Left renal cortex interstitium (tissue), 4 donors: Measurements from ENCODE around the gene CAMK1D. TPM values are rescaled to one million over a fixed set of nuclear protein-coding genes. Genes with fewer than 3 reads are reported as not detected.
"Not testable (repeated sequence)": the region's sequence is repeated elsewhere in the genome, so short reads cannot be mapped to it uniquely, and the experiment has no call there.

ENCODE experiments used
- DNase-seq, 4 donors: peaks; one replicate each; pipeline ENCODE4 v3.0.0-alpha.2; 2013; ENCODE audit warnings: low read depth in 4 of 4, low spot score in 2 of 4, missing footprints in 1 of 4
- polyA plus RNA-seq, 4 donors: library from polyadenylated mRNA; unstranded; fragments of 120-200 nt; gene quantifications; one replicate each; pipeline ENCODE4 v1.2.1, GENCODE V29; 2013; ENCODE audit not compliant: insufficient read length in 4 of 4

The CAMK1D gene
- polyA plus RNA-seq, 4 donors: 10.1 to 13.0 (median 10.8) TPM

DNA sequence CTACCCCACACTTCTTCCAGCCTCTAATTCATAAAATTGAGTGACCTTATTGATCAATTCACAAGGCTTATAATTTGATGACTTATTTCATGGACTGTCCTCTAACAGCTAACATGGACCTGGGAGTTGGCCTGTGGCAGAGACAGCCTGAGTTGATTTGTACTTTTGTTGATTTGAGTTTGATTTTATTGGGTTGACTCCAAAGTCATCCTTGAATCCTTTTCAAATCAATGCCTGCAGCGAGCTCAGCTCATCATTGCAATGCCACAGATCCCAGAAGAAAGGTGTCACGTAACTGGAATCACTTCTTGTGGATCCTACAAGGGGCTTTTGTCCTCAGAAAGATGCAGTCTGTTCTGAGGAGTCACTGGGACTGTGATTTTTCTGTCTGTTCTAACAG is 138.0 kb downstream of the CAMK1D start:
- no peak for DNase-seq

DNA sequence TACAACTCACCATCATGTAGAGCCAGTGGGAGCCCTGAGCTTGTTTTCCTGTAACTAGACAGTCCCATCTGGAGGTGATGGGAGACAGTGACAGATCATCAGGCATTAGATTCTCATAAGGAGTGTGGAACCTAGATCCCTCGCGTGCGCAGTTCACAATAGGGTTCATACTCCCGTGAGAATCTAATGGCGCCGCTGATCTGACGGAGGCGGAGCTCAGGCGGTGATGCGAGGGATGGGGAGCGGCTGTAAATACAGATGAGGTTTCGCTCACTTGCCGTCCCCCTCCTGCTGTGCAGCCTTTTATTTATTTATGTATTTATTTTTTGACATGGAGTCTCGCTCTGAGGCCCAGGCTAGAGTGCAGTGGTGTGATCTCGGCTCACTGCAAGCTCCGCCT is 139.3 kb downstream of the CAMK1D start:
- DNase-seq: no peak

DNA sequence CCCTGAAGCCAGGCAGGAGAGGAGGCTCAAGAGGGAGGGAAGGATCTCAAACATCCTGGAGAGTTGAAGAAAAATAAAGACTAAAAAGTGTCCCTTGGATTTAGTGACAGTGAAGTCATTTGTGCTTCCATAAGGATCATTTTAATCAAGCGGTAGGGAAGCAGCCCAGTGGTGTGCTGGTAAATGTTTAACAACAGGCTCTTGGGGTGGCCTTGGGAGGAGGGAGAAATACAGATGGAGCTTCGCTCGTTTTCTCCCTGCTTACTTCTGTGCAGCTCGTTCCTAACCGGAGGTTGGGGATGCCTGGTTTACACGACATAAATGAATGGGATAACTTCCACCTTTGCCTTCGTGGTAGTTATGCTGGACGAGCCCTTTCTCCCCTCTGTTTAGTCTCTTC is 140.0 kb downstream of the CAMK1D start:
- DNase-seq: no peak

DNA sequence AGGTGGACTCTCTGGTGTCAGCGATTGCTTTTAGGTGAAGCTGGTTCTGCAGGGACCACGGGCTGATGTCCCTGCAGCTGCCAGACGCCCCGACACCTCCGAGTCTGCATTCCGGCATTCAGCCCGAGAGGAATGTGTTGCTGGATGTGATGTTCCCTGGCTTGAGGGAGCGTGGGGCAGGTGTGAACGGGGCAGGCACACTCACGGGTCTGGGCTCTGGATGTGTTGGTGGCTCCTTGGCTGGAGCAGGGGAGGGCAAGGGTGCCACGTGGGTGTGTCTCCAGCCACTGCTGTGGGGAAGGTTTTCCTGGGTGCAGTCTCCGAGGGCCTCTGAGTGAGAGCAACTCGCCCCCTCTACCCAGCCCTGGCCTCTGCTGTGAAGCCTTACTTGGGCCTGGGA is 140.5 kb downstream of the CAMK1D start:
- DNase-seq: no peak

DNA sequence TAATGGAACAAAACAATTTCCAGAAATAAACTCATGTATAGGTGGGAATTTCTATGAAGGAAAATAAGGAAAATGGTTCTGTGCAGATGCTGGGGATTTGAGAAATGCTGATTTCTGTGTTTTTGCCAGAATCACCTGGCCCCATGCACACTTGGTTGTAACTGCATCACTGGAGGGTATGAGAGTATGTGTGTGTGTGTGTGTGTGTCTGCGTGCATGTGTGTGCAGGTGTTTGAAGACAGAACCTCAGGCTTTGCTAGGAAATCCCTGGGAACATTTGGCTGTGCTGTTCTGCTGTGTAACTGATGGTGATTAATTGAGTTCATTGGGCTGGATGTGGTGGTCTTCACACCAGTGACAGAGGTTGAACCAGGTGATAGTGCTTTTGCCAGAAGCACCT is 141.6 kb downstream of the CAMK1D start:
- DNase-seq: no peak

DNA sequence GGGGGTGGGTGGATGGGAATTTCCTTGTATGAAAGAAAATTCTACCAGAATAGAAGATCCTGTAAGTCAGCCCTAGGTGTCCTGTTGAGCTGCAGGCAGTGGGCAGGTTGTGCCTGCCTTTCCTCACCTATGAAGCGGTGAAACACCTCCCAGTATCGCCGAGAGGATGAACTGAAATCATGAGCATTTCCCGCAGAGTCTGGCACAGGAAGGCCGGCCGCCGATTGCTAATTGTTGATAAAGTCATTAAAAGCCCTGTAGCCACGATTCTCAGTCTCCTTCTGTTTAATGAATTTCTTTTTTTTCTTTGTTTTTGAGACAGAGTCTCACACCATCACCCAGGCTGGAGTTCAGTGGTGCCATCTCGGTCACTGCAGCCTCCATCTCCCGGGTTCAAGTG is 142.1 kb downstream of the CAMK1D start:
- no peak for DNase-seq

DNA sequence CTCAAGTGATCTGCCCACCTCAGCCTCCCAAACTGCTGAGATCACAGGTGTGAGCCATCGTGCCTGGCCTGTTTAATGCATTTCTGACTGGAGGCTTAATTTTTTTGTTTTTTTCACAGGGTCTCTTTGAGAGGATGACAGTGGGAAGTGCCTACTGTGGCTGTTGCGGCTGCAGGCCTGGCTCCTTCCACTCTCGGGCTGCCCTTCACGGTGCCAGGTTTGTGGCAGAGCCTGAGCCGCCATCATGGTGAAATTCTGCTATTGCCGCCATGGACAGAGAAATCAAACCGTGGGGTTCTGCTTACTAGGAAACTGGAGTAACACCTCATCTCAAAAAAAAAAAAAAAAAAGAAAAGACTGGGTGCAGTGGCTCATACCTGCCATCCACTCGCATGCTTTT is 142.7 kb downstream of the CAMK1D start:
- DNase-seq: no peak

DNA sequence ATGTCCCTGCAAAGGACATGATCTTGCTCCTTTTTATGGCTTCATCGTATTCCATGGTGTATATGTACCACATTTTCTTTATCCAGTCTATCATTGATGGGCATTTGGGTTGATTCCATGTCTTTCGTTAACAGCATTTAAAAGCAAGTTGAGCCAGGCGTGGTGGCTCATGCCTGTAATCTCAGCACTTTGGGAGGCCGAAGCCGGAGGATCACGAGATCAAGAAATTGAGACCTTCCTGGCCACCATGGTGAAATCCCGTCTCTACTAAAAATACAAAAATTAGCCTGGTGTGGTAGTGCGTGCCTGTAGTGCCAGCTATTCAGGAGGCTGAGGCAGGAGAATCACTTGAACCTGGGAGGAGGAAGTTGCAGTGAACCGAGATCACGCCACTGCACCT is 147.7 kb downstream of the CAMK1D start:
- not testable (repeated sequence) for DNase-seq

DNA sequence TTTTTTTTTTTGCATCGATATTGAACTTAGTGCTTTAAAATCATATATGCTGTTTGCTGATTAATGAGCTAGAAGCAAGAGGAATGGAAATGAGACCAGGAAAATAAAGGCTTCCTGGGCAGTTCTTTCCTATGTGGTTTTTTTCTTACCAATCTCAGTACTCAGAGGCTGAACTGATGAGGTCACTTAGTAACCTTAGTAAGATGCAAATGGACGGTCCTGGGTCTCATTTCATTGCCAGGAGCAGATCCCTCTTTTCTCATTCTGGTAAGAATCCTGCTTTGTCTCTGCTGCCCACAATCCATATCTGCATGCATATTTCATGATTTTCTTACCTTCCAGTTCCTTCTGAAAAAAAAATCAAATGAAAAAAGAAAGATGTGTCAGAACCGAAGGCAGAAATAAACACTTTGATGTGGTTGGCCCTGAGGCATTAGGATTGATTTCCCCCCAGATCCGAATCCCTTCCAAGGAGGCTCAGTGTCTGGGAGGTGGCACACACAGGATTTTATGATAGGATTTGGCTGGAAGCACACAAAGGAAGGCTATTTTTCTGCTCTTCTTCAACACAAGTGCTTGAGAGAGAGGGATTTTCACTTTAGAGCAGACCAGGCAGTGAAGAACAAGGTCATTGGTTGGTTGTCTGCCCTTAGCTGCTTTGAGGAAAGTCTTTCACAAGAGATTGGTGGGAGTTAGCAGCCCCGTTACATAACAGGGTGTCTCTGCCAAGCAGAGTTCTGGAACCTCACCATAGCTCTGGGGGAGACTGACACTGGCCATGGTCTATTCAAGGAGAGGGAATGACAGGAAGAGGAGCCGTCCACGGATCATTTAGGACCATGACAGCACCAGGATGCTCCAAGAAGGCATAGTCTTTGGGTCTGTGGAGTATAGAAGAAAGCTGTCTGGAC is 150.0 kb downstream of the CAMK1D start:
- no peak for DNase-seq

DNA sequence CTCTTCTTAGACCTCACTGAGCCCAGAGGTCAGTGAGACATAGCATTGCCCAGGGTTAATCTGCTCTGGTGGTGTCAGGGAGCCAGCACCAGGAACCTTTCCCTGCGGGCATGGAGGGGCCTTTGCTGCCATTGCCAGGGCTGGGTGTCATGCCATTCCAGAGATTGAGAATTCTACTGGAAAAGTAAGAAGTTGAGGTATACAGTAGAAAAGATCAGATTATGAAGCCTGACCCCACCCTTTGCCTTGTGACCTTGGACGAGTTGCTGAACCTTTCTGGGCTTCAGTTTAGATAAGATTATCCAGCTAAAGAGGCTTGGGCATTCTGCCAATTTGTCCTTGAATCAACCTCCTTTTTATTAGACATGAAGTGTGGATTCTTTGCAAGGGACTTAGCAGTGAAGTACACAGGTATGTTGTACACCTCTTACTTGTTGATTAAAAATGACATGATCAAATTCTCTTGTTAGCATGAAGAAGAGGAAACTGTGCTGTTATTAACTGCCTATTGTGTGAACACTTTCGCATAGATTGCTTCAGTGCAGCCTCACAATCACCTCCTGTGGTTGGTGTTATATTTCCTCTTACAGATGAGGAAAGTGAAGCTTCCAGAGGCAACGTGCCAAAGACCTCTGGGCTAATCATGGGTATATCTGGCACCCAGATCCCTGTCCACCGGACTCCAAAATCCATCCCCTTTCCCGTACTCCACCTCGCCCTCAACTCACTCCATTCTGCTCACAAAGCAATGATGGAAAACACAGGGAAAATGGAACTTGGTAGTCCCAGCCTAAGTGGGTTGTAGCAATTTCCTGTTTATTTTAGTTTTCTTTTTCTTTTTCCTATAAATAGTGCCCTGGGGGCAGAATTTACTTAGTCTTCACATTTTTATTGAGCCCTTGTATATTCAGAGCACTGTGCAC is 151.3 kb downstream of the CAMK1D start:
- DNase-seq: no peak

DNA sequence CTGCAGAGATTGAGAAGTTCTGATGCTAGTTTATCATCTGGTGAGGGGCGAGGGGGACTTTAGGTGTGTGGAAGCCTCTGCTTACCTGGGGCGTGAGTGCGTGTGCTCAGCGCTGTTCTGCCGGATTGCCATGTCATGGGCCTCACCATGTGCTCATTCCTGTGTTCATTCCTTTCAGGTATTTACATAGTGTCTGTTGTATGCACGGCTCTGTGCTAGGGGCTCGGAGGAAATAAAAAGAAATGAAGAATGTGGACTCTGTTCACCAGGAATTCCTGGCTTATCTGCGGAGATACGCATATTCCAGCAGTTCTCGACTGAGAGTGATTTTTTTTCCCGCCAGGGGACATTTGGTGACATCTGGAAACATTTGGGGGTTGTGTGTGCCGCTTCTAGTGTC is 152.0 kb downstream of the CAMK1D start:
- no peak for DNase-seq

DNA sequence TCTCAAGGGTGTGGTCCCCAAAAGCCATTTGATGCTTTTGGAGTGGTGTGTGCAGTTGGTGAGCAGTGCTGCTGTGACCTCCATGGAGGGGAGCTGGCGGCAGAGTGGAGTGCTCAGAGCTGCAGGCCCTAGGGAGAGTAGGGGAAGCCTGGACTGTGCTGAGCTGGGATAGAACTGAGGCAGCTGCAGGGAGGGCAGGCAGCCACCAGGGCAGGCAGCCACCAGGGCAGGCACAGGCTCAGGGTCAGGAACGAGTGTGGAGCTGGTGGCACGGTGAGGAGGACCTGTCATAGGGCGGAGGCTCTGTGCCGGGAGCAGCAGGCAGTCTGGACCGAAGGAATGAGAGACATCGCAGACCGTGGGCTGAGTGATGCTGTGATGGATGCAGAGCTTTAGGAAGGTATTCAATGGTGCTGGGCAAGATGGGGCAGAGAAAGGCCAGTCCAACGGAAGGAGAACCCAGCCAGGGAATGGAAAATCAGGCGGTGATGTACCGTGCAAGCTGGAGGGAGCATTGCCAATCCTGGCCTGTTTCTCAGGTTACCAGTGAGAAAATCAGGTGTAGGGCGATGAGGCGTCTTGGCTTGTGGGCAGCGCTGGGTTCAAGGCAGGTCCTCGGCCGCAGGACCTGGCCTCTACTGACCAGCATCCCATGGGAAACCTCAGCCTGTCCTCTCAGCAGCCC is 152.6 kb downstream of the CAMK1D start:
- no peak for DNase-seq

DNA sequence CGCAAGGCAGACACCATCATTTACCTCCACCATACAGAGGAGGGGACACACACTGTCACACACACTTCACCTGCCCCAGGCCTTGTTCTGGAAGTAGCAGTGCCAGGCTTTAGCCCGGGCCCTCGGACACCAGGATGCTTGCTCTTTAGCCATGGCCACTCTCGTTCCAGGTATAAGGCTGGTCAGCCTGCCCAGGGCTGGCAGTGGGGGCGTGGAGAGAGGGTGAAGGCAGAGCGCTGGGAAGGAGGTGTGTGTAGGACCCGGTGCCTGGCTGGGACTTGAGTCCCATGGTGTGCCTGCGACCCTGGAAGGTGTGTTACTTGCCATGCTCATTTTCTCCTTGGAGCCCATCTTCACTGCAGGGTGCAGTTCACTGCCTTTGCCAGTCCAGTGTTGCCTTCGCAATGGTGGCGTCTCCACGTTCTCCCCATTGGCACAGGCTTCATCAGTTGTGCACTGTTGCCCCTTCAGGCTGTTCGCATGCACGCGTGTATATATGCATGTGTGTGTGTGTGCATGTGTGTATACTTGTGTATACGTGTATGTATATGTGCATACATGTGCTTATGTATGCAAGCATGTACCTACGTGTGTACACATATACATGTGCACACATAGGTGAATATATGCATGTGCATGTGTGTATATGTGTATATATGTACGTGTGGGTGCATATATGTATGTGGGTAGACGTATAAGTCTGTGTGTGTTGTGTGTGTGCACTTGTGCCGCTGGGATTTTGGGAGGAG is 153.4 kb downstream of the CAMK1D start:
- no peak for DNase-seq

DNA sequence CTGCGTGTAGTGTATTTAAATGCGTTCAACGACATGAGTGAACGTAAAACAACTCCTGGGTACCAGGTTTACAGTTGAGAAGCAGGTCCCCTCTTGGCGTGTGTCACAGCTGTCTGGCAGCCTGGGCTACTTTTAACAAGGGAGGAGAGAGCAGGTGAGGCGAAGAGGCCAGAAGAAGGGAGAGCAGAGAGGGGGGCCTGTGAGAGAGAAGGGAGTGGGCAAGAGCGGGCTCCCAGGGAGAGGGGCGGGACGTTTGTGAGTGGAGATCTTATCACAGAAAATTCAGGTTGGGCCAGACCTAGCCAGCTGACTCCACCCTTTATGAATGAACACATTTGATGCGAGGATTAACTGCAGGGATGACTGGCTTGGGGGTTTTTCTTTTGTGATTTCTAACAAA is 154.0 kb downstream of the CAMK1D start:
- DNase-seq: no peak

DNA sequence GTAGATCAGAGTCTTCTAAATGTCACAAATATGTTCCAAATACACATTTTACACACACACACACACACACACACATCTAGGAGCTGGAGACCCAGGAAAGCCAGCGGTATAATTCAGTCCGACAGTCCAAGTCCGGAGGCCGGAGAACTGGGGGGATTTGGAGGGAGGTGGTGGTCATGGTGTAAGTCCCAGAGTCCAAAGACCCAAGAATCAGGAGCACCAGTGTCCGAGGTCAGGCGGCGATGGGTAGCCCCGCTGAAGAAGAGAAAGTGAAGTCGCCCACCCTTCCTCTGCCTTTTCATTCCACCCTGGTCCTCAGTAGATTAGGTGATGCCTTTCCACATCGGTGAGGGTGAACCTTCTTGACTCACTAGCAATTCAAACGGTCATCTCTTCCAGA is 154.8 kb downstream of the CAMK1D start:
- DNase-seq: no peak

DNA sequence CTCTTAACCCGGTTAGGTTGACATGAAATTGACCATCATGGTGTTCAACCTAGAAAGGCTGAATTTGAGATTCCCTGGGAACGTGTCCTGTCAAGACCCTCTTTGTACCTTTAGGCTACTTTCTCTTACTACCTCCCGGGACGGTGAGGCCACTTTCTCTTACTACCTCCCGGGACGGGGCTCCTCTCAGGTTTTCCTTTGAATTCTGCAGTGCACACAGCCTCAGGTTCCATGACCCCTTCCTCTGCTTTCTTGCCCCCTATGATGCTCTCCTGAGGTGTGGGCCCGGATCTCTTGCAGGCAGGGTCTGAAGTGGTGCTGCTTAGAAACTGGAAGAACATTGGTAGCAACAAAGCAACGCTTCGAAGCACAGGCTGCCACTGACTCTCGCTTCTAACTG is 155.3 kb downstream of the CAMK1D start:
- no peak for DNase-seq

DNA sequence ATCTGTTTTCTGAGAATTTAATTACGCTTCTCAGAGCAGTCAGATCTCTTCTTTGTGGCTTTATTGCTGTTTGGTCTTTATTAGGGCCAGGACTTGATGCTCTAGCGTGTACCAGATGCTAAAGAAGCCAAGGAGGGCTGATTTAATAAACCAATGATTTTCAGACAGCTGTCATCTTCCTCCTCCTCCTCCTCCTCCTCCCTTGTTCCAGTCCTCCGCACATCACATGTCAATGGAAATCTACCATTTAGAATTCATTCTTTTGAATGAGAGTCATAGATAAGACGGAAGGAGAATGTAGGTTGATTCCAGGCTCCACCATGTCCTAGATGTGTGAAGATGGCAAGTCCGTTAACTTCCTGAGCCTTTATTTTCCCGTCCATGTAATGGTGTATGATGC is 156.3 kb downstream of the CAMK1D start:
- DNase-seq: no peak

DNA sequence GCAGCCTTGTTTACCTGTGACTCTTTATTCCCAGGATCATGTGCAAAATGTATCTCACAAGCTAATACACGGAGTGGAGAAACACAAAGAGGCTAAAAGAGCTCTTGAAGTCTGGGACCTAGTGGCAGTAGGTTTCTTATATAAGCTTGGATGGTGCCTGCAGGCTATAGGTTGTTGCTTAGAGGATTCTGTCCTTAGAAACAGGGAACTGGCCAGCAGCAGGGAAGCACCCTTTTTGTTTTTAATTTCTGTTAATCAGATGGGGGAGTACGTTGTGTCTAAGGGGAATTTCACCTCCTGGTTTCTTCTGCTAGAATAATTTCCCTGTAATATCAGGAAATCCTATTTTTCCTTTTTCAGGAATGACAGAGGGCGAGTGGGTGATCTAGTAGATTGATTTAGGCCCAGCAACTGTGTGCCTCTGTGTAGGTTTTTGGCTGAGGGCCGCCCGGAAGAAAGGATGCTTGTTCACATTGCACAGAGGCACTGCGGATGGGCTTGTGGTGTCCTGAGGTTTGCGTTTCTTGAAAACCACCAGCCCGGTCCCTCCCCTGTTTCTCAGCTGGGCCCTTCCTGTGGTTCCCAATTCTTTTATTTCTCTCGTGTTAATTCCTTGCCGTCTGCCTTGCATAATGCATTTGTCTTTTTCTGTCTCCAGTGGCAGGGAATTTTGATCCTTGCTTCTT is 158.0 kb downstream of the CAMK1D start:
- no peak for DNase-seq

DNA sequence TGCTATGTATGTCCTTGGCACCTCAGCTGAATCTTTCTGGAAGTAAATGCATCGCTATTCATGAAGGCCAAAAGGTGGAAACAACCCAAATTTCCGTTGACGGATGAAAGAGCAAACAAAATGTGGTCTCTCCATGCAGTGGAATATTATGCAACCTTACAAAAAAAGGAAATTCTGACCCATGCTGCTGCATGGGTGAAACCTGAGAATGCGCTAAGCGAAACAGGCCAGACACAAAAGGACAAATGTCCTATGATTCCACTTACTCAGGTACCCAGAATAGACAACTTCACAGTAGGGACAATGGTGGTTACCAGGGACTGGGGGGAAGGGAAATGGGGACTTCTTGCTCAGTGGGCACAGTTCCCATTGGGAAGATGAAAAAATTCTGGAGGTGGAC is 158.8 kb downstream of the CAMK1D start:
- no peak for DNase-seq
